GM19463 (cell line): ENCODE results near the gene LTA4H.
A peak's percentile ranks its signal among the peaks of the same experiment; 100 is the strongest.

Experiments
- ATAC-seq: cut with Tn5 transposase; IDR thresholded peaks from one replicate; pipeline ENCODE4 v1.9.1; 2021; ENCODE audit warnings: mild to moderate bottlenecking, moderate library complexity; ENCODE audit not compliant: unreplicated experiment

The LTA4H gene

GRCh38 chr12:96057986-96058553 is 22.7 kb upstream of the LTA4H start:
- no peak for ATAC-seq

GRCh38 chr12:96056646-96057455 is 21.5 kb upstream of the LTA4H start:
- no peak for ATAC-seq

GRCh38 chr12:96054244-96054610 is 18.8 kb upstream of the LTA4H start:
- ATAC-seq, result no peak

GRCh38 chr12:96053476-96054243 is 18.3 kb upstream of the LTA4H start:
- no peak for ATAC-seq

- no peak for ATAC-seq
These were observed 16.5 kb upstream of the LTA4H start for GRCh38 chr12:96051756-96052485.

GRCh38 chr12:96050139-96050538 is 14.8 kb upstream of the LTA4H start:
- no peak for ATAC-seq

GRCh38 chr12:96049101-96049500 is 13.7 kb upstream of the LTA4H start:
- ATAC-seq, result no peak

- ATAC-seq, result no peak
These were observed 13.1 kb upstream of the LTA4H start for GRCh38 chr12:96048393-96048969.

- ATAC-seq, result peak; percentile 80
These were observed 12.1 kb upstream of the LTA4H start for GRCh38 chr12:96047229-96048211.

- peak; percentile 6 for ATAC-seq
These were observed 11.3 kb upstream of the LTA4H start for GRCh38 chr12:96046543-96047228.

- ATAC-seq, result no peak
These were observed 10.2 kb upstream of the LTA4H start for GRCh38 chr12:96045566-96045965.

GRCh38 chr12:96044943-96045290 is 9.5 kb upstream of the LTA4H start:
- ATAC-seq, result no peak

- no peak for ATAC-seq
These were observed 8.9 kb upstream of the LTA4H start for GRCh38 chr12:96044017-96044942.

- ATAC-seq, result no peak
These were observed 5.8 kb upstream of the LTA4H start for GRCh38 chr12:96041181-96041580.

- no peak for ATAC-seq
These were observed 5.1 kb upstream of the LTA4H start for GRCh38 chr12:96040305-96041133.

- ATAC-seq, result no peak
These were observed 4.1 kb upstream of the LTA4H start for GRCh38 chr12:96039516-96039915.

GRCh38 chr12:96036765-96037455 is 1.5 kb upstream of the LTA4H start:
- no peak for ATAC-seq
